Esophagus squamous epithelium (tissue), 5 donors: ENCODE measurements around the gene MIA2. TPM values are rescaled to one million over a fixed set of nuclear protein-coding genes. Genes with fewer than 3 reads are reported as not detected.
A peak's percentile ranks its signal among the peaks of the same experiment; 100 is the strongest.

ENCODE experiments used
- DNase-seq: peaks from one replicate; lab custom pipeline; 2025; lab: John Stamatoyannopoulos, UW
- H3K27ac ChIP-seq, 4 donors: fragments of 200-600 bp; sonication (generic); one replicate each; pipeline ENCODE4 v1.5.1; 2016 to 2019; ENCODE audit warnings: mild to moderate bottlenecking in 1 of 4
- H3K27me3 ChIP-seq, 4 donors: fragments of 200-600 bp; sonication (generic); 1 replicate in 3 of 4; 2 replicates in 1 of 4; pipeline versions ENCODE4 v1.5.1 to v1.6.0; 2017 to 2021; ENCODE audit warnings: antibody characterized with exemption in 1 of 4
- H3K36me3 ChIP-seq, 3 donors: fragments of 200-600 bp; sonication (generic); one replicate each; pipeline ENCODE4 v1.5.1; 2016 to 2019
- H3K4me1 ChIP-seq, 3 donors: fragments of 200-600 bp; sonication (generic); one replicate each; pipeline ENCODE4 v1.5.1; 2017 to 2019
- H3K4me3 ChIP-seq, 4 donors: fragments of 200-600 bp; sonication (generic); 1 replicate in 3 of 4; 2 replicates in 1 of 4; pipeline ENCODE4 v1.5.1; 2016 to 2019; ENCODE audit warnings: mild to moderate bottlenecking in 2 of 4, moderate library complexity in 1 of 4
- H3K9me3 ChIP-seq, 3 donors: fragments of 200-600 bp; sonication (generic); one replicate each; pipeline ENCODE4 v1.5.1; 2016 to 2019
- CTCF ChIP-seq, 6 experiments: fragments of 450-650 bp in 4 of 6; fragments of 200-600 bp in 2 of 6; sonication (generic) in 2 of 6; IDR thresholded peaks; one replicate each; pipeline ENCODE4 v1.5.1; 2016 to 2019; ENCODE audit warnings: antibody characterized with exemption in 6 of 6, mild to moderate bottlenecking in 4 of 6, moderate library complexity in 4 of 6
- POLR2A ChIP-seq, 4 donors: fragments of 450-650 bp; IDR thresholded peaks; one replicate each; pipeline ENCODE4 v1.6.1; 2017; ENCODE audit warnings: antibody characterized with exemption in 4 of 4, mild to moderate bottlenecking in 4 of 4, moderate library complexity in 3 of 4
- WGBS, 2 donors: methylation state at CpG; one replicate each; pipeline ENCODE4 v1.1.5; 2018; 5-methylcytosine and 5-hydroxymethylcytosine counted together
- intact Hi-C: fragments of 100-400 bp; cut with DNase I; formaldehyde crosslinking; loops from one replicate; pipeline ENCODE4 v1.15.0; 2022
- total RNA-seq, 4 donors: library from RNA; depleted of rRNA; stranded (reverse); fragments of >200 nt; gene quantifications; one replicate each; pipeline ENCODE4 v1.1.0, GENCODE V29; 2016
- donor health status: DM: yes; HTN: yes; CAD: no.

The MIA2 gene
- total RNA-seq, 4 donors from 2014 or later = 33.3 to 50.7 (median 38.7) TPM

DNA sequence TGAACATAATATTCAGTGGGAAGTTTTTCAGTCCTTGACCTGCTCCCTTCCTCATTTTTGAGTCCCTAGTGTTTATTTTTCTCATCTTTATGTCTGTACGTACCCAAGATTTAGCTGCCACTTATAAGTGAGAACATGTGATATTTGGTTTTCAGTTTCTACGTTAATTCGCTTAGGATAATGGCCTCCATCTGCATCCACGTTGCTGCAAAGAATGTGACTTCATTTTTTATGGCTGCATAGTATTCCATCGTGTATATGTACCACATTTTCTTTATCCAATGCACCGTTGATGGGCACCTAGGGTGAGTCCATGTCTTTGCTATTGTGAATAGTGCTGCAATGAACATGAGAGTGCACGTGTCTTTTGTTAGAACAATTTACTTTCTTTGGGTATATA lies 30.3 kb downstream of the MIA2 start:
- intact Hi-C loops = no loop called here
- no peaks in the 10 kb centered on the region for H3K9me3 ChIP-seq
- no peaks in the 10 kb centered on the region for H3K27me3 ChIP-seq
- TF ChIP-seq POLR2A (IDR thresholded peaks at IDR 0.05) (no peak), CTCF (IDR thresholded peaks at IDR 0.05) (no peak)
- H3K36me3 ChIP-seq = no peaks in the 10 kb centered on the region
- peak overlapping the region in 2 of 4 donors; percentile 93 to 99 for H3K27ac ChIP-seq
- H3K4me1 ChIP-seq = peaks cover 4 to 30% (median 7%) of the 10 kb centered on the region in 3 donors
- 83 to 90% methylated on average over 6 to 7 of the region's 7 CpGs for WGBS, 2 donors
- no peak for DNase-seq
- H3K4me3 ChIP-seq = no peak overlapping the region

DNA sequence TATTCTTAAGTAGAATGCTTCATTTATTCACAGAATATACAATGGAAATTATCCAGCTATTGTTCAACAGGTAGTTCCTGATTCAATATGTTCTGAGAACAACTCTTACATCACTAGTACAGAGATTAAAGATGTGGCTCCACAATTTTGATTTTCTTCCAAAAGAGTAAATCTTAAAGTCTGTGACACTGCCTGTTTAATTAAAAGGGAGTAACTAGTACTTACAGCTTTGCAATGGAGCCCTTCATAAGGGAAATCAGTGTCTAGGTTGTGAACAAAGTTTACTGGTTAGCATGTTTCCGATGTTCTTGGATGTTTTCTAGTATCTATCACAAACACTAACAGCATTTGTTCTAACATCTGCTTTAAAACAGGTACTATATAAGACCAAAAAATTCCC lies 30.8 kb downstream of the MIA2 start:
- H3K36me3 ChIP-seq = no peaks in the 10 kb centered on the region
- no peaks in the 10 kb centered on the region for H3K27me3 ChIP-seq
- H3K4me1 ChIP-seq = peaks cover 4 to 35% (median 12%) of the 10 kb centered on the region in 3 donors
- H3K4me3 ChIP-seq = no peak overlapping the region
- no peaks in the 10 kb centered on the region for H3K9me3 ChIP-seq
- 63 to 87% methylated on average over 1 of the region's 1 CpG for WGBS, 2 donors
- H3K27ac ChIP-seq = peak overlapping the region; percentile 49 to 99 (median 96)
- TF ChIP-seq POLR2A (IDR thresholded peaks at IDR 0.05) = no peak
- TF ChIP-seq CTCF (IDR thresholded peaks at IDR 0.05) = no peak
- DNase-seq = no peak
- intact Hi-C loops = no loop called here

GRCh38 chr14:39265033-39265432 lies 31.3 kb downstream of the MIA2 start:
- TF ChIP-seq POLR2A (IDR thresholded peaks at IDR 0.05) (no peak), CTCF (IDR thresholded peaks at IDR 0.05) (no peak)
- intact Hi-C loops = loop anchor here (5.0 kb wide), 2 partner anchors 93 to 167 kb away; partner anchors contain the start of genes FBXO33 and TRAPPC6B
- Histone ChIP-seq H3K4me1 (peaks cover 4 to 40% (median 17%) of the 10 kb centered on the region in 3 donors), H3K9me3 (no peaks in the 10 kb centered on the region), H3K4me3 (peak overlapping the region; percentile 66 to 95 (median 82)), H3K36me3 (no peaks in the 10 kb centered on the region), H3K27ac (peak overlapping the region; percentile 49 to 99 (median 96)), H3K27me3 (no peaks in the 10 kb centered on the region)
- WGBS, 2 donors = 4% methylated on average over 2 of the region's 2 CpGs
- no peak for DNase-seq

DNA sequence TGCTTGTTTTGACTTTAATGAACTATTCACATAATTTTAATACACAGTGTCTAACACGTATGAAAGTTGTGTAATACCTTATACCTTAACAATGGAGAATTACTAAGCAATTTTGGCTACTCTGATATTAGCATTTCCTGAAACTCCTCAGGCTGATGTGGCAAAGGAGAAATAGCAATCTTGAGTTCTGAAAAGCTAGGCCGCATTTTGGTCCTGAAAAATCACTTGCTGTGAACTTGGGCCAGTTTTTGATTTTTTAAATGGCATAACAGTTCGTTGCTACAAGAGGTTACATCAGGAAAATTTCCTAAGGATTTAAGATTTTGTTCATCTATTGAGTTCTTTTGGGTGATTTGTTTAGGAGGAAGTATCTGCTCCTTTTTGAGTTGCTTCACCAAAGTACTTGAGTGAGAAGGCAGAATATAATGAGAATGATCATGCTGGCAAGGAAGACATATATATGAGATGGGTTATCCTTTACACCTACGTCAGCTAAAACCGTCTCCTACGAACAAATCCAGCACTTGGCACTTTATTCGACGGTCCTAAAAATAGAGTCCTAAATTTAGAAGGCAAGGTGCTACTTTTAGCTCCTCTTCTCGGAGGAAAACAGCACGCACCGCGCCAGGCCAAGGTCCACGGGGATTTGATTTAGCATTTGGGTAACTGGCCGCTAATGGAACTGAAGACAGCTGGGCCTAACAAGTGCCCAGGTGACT lies 32.2 kb downstream of the MIA2 start:
- Histone ChIP-seq H3K27me3 (no peaks in the 10 kb centered on the region), H3K4me3 (peak overlapping the region; percentile 66 to 95 (median 82)), H3K27ac (peak overlapping the region; percentile 93 to 99 (median 98)), H3K4me1 (peaks cover 4 to 49% (median 20%) of the 10 kb centered on the region in 3 donors), H3K36me3 (no peaks in the 10 kb centered on the region), H3K9me3 (no peaks in the 10 kb centered on the region)
- no peak for DNase-seq
- intact Hi-C loops = loop anchor here (5.0 kb wide), 2 partner anchors 94 to 166 kb away; partner anchors contain the start of genes FBXO33 and TRAPPC6B
- TF ChIP-seq POLR2A (IDR thresholded peaks at IDR 0.05) (no peak), CTCF (IDR thresholded peaks at IDR 0.05) (no peak)
- 8 to 10% methylated on average over 8 to 11 of the region's 14 CpGs for WGBS, 2 donors

GRCh38 chr14:39266525-39266870 lies 32.8 kb downstream of the MIA2 start:
- TF ChIP-seq CTCF (IDR thresholded peaks at IDR 0.05) = no peak
- no peak for TF ChIP-seq POLR2A (IDR thresholded peaks at IDR 0.05)
- intact Hi-C loops = loop anchor here (5.0 kb wide), 2 partner anchors 94 to 166 kb away; partner anchors contain the start of genes FBXO33 and TRAPPC6B
- Histone ChIP-seq H3K4me3 (peak overlapping the region; percentile 66 to 95 (median 82)), H3K4me1 (peaks cover 4 to 50% (median 20%) of the 10 kb centered on the region in 3 donors), H3K27ac (peak overlapping the region; percentile 93 to 99 (median 98)), H3K36me3 (no peaks in the 10 kb centered on the region), H3K27me3 (no peaks in the 10 kb centered on the region), H3K9me3 (no peaks in the 10 kb centered on the region)
- DNase-seq = peak; percentile 14
- WGBS, 2 donors = 0% methylated on average over 2 of the region's 31 CpGs
